GM12872 (cell line): ENCODE measurements around the gene BHLHE23.

Experiments used
- TF ChIP-seq, protein P1 (sequence below): IDR thresholded peaks from 3 replicates; pipeline ENCODE4 v1.5.1; 2011; ENCODE audit warnings: low read depth, mild to moderate bottlenecking, low read length, moderate library complexity; ENCODE audit not compliant: insufficient read depth

BHLHE23 gene

DNA sequence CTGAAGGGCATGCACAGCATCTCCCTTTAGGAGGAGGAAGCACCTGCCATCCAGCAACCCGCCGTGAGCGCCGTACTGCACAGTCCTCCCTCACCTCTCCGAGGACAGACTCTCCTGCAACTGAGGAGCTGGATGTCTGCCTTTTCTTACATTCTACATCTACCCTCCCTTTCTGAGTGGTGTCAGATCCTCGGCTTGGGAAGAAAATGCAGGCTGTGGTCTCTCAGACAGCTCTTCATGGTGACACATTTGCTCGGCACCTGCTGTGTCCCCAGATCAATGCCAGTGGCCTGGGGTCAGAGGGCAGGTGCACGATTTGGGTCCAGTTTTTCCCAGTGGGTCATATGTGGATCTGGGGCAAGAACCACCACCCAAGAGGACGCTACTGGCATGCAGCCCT is 40.1 kb upstream of the BHLHE23 start:
- TF ChIP-seq, protein P1, sequence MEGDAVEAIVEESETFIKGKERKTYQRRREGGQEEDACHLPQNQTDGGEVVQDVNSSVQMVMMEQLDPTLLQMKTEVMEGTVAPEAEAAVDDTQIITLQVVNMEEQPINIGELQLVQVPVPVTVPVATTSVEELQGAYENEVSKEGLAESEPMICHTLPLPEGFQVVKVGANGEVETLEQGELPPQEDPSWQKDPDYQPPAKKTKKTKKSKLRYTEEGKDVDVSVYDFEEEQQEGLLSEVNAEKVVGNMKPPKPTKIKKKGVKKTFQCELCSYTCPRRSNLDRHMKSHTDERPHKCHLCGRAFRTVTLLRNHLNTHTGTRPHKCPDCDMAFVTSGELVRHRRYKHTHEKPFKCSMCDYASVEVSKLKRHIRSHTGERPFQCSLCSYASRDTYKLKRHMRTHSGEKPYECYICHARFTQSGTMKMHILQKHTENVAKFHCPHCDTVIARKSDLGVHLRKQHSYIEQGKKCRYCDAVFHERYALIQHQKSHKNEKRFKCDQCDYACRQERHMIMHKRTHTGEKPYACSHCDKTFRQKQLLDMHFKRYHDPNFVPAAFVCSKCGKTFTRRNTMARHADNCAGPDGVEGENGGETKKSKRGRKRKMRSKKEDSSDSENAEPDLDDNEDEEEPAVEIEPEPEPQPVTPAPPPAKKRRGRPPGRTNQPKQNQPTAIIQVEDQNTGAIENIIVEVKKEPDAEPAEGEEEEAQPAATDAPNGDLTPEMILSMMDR: no peak

DNA sequence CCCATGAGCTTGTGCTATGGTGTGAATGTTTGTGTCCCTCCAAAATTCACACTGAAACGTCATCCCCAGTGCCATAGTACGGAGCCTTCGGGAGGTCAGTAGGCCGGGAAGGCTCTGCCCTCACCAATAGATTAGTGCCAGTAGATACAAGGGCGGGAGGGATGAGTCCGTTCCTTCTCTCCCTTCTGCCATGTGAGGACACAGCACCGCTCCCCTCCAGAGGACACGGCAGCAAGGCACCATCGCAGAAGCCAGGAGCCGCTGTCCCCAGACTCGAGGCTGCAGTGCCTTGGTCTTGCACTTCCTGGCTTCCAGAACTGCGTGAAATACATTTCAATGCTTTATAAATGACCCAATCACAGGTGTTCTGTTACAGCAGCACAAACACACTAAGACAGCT is 39.2 kb upstream of the BHLHE23 start:
- TF ChIP-seq, protein P1: no peak

DNA sequence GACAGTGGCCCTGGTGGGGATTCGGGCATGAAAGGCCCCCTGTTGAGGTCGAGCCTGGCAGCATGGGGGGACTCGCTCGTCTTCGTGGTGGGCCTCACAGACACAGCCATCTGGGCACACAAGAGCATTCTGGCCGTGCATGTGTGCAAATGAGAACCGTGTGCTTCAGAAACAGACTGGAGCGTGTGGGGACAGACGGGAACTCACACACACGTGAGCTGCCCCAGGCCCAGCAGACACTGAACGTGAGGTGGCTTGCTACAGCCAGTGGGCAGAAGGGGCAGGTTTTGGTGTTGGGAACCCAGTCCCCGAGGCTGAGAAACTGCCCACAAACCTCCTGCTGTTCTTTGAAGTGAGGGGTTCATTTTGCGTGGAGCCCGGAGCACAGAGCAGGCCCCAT is 38.6 kb upstream of the BHLHE23 start:
- TF ChIP-seq, protein P1: no peak

DNA sequence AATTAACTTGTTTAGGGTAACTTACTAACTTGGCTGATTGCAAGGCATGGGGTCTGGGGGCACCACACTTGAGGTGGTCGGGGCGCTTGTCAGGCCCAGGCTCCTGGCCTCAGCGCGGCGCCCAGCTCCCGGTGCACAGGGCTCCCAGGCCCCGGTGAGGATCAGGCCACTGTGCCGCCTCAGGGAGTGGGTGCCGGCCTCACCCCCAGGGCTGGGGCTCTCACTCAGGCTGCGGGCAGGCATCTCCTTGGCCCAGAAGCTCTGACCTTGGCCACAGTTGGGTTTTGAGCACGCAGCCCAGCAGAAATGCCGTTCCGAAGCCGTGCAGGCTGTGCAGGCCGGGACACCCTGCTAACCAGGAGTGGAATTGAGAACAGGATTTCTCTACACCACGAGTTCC is 37.8 kb upstream of the BHLHE23 start:
- TF ChIP-seq, protein P1: no peak

DNA sequence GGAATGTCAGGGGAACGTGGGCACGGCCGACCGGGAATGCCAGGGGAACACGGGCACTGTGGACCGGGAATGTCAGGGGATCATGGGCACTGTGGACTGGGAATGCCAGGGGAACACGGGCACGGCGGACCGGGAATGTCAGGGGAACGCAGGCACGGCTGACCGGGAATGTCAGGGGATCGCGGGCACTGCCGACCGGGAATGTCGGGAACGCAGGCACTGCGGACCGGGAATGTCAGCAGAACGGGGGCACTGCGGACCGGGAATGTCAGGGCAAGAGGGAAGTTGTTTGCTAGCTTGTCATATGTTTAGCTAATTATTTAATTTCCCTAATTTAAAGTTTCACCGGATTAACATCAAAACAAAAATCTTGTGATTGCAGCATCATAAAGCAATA is 37.4 kb upstream of the BHLHE23 start:
- TF ChIP-seq, protein P1: no peak

DNA sequence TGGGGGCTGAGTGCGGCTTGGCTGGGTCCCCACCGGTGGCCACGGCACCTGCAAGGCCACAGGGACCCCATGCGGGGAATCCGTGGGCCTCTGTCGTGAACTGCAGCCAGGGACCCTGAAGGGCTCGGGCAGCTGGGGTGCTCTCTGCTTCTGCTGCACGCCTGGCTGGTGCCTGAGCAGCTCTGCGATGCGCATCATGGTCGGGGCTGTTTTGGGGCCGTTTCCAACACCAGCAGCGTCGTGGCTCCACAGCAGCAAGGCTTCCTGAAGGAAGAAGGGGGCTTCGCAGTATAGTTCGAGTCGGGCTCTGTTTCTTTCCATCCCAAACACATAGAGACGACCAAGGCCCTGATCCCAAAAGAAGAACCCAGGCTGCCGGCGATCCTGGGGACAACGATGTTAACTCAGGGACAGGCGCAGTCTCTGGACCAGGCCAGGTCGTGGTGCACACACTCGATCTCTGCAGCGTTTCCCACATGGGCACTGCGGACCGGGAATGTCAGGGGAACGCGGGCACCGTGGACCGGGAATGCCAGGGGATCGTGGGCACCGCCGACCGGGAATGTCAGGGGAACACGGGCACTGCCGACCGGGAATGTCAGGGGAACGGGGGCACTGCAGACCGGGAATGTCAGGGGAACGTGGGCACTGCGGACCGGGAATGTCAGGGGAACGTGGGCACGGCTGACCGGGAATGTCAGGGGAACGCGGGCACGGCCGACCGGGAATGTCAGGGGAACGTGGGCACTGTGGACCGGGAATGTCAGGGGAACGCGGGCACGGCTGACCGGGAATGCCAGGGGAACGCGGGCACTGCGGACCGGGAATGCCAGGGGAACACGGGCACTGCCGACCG is 36.8 kb upstream of the BHLHE23 start:
- TF ChIP-seq, protein P1: no peak

DNA sequence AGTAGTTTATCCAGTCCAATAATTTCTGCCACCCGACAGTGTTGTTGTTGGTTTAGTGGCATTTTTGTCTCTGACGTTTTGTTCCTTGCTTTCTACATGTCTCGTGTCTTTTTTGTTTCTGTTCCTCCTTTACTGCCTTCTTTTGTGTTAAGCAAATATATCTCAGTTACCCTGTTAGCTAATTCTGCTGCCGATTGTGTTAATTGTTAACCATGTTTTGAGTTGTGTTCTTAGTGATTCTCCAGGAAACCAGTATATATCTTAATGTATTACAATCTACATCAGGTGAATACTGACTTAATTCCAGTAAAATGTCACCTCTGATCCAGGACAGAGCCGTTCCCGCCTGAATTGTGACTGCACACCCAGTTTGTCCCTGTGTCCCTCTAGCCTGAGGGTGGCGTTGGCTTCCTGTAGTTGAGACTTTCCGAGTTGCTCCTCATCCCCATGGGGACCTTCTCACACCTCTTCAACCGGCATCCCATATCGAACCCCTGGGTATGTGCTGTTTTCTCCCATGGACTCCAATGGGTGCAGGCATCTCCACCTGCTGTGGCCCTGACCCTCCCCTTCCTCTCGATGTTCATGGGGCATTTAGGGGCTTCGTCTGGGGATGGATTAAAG is 35.8 kb upstream of the BHLHE23 start:
- TF ChIP-seq, protein P1: 0 out of 3 replicates have a peak, but pooled peaks have one; percentile 8
